Stomach (tissue), 9 donors: ENCODE results near the gene PARVB. TPM values are rescaled to one million over a fixed set of nuclear protein-coding genes. Genes with fewer than 3 reads are reported as not detected.

Experiments
- DNase-seq, 2 donors: peaks; one replicate each; pipeline versions ENCODE4 v3.0.0 to v3.0.0-alpha.2; 2013 to 2019
- H3K27ac ChIP-seq, 5 donors: fragments of 200-600 bp in 4 of 5; sonication (generic) in 4 of 5; one replicate each; pipeline ENCODE4 v1.5.1; 2013 to 2019; ENCODE audit warnings: mild to moderate bottlenecking in 1 of 5, moderate library complexity in 1 of 5
- H3K27me3 ChIP-seq, 3 donors: fragments of 200-600 bp; sonication (generic); one replicate each; pipeline ENCODE4 v1.5.1; 2017 to 2019; ENCODE audit warnings: mixed run types in 1 of 3
- H3K36me3 ChIP-seq, 4 donors: fragments of 200-600 bp; sonication (generic); 1 replicate in 3 of 4; 2 replicates in 1 of 4; pipeline ENCODE4 v1.5.1; 2016 to 2019
- H3K4me1 ChIP-seq, 4 donors: fragments of 200-600 bp; sonication (generic); one replicate each; pipeline ENCODE4 v1.5.1; 2016 to 2019
- H3K4me3 ChIP-seq, 4 donors: fragments of 200-600 bp; sonication (generic) in 3 of 4; one replicate each; pipeline ENCODE4 v1.5.1; 2016 to 2019; ENCODE audit warnings: mild to moderate bottlenecking in 1 of 4
- H3K9me3 ChIP-seq, 4 donors: fragments of 200-600 bp; sonication (generic); one replicate each; pipeline ENCODE4 v1.5.1; 2016 to 2019
- CTCF ChIP-seq, 7 experiments: fragments of 450-650 bp in 4 of 7; fragments of 200-600 bp in 3 of 7; sonication (generic) in 3 of 7; IDR thresholded peaks; one replicate each; pipeline ENCODE4 v1.5.1; 2016 to 2019; ENCODE audit warnings: antibody characterized with exemption in 7 of 7, control low read depth in 2 of 7, mild to moderate bottlenecking in 1 of 7
- EP300 ChIP-seq: sonication (generic); formaldehyde crosslinking; IDR thresholded peaks from one replicate; pipeline ENCODE4 v1.6.1; 2017; ENCODE audit warnings: antibody characterized with exemption
- POLR2A ChIP-seq, 4 donors: fragments of 450-650 bp; IDR thresholded peaks; one replicate each; pipeline ENCODE4 v1.6.1; 2016; ENCODE audit warnings: antibody characterized with exemption in 4 of 4, control low read depth in 2 of 4, mild to moderate bottlenecking in 1 of 4, moderate library complexity in 1 of 4
- POLR2AphosphoS5 ChIP-seq, 3 donors: sonication (generic); formaldehyde crosslinking; IDR thresholded peaks; one replicate each; pipeline ENCODE4 v1.6.1; 2016; ENCODE audit warnings: antibody characterized with exemption in 3 of 3
- WGBS, 5 donors: extraction: QIAGEN DNeasy Blood & Tissue Kit in 3 of 5; methylation state at CpG; one replicate each; pipeline versions ENCODE4 v1.1.5 to v1.1.7; 2013 to 2018; 5-methylcytosine and 5-hydroxymethylcytosine counted together
- intact Hi-C: fragments of 100-400 bp; cut with DNase I; formaldehyde crosslinking; loops from one replicate; pipeline ENCODE4 v1.15.1; 2023; ENCODE audit warnings: low total_unique reads
- polyA plus RNA-seq, 3 donors: library from polyadenylated mRNA; stranded (reverse); fragments of 200-250 nt; gene quantifications; one replicate each; pipeline ENCODE4 v1.2.3, GENCODE V29; 2013
- total RNA-seq, 5 donors: library from RNA; depleted of rRNA; stranded (reverse); fragments of >200 nt; gene quantifications; one replicate each; pipeline versions ENCODE4 v1.1.0 to v1.2.3, GENCODE V29; 2014 to 2016
- donor health status: healthy with polysubstance abuse.
- donor health status: Bipolar disorder and iron deficiency.
- donor health status: healthy.

PARVB gene
- total and polyA plus RNA-seq, 8 donors = 2.9 to 143 (median 19.1) TPM

DNA sequence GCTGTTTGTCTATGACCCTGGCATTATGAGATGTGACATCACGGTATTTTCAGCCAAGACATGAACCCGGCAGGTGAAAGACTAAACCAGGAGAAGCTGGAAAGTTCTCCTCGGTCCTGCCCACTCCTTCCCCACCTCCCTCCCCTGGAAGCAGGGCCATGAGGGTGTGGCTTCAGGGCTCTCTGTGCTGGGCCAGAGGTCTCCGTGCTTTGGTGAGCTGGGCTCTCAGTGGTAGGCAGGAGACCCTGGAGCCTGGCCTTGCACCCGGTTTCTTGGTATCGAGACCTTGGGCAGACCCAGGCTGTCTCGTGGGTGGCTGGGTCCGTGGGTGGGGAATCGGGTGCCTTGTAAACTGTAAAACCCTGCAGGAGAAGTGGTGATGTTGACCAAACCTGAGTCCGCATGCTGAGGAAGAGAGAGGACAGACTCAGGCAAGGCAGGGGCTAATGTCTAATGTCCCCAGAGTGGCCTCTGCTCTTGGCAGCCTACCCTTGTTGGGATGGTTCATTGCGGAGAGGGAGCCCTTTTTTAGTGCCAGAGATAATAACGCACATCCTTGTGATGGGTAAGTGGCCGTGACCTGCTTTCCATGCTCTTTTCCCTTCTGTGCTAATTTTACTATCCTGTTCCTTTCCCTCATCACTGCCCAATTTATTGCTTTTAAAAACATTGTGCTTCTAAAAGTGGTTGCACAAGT lies 108.0 kb downstream of the PARVB start:
- H3K36me3 ChIP-seq = peaks cover 18 to 61% (median 52%) of the 10 kb centered on the region in 4 donors
- intact Hi-C loops = no loop called here
- no peaks in the 10 kb centered on the region for H3K4me1 ChIP-seq
- no peak for DNase-seq
- H3K4me3 ChIP-seq = no peak overlapping the region
- H3K9me3 ChIP-seq = peaks cover 0 to 17% (median 10%) of the 10 kb centered on the region in 4 donors
- 86 to 93% (median 87%) methylated on average over 11 to 13 of the region's 13 CpGs for WGBS, 5 donors
- TF ChIP-seq POLR2A (IDR thresholded peaks at IDR 0.05) (no peak), EP300 (no peak), POLR2AphosphoS5 (IDR thresholded peaks at IDR 0.05) (no peak), CTCF (IDR thresholded peaks at IDR 0.05) (no peak)
- no peak overlapping the region for H3K27ac ChIP-seq
- no peaks in the 10 kb centered on the region for H3K27me3 ChIP-seq

DNA sequence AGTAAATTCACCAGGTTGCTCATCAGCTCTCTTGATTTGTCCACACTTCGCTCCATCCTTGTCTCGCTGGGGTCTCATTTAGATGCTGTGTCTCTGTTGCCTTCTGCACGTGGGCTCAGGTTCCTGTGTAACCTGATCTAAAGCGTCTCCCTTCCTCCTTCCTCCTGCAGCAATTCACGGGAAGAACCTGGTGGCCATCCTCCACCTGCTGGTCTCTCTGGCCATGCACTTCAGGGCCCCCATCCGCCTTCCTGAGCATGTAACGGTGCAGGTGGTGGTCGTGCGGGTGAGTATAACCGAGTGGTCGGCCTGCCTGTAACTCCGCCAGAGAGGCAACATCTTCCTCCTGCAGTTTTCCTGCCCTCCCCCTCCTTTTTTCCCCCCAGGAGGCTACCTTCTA lies 108.6 kb downstream of the PARVB start:
- Histone ChIP-seq H3K36me3 (peaks cover 18 to 67% (median 57%) of the 10 kb centered on the region in 4 donors), H3K9me3 (peaks cover 0 to 20% (median 15%) of the 10 kb centered on the region in 4 donors), H3K4me3 (no peak overlapping the region), H3K27ac (no peak overlapping the region), H3K27me3 (no peaks in the 10 kb centered on the region), H3K4me1 (no peaks in the 10 kb centered on the region)
- no peak for DNase-seq
- intact Hi-C loops = no loop called here
- WGBS, 5 donors = 80 to 88% (median 87%) methylated on average over 12 of the region's 12 CpGs
- TF ChIP-seq EP300 = no peak
- TF ChIP-seq CTCF (IDR thresholded peaks at IDR 0.05) = no peak
- no peak for TF ChIP-seq POLR2AphosphoS5 (IDR thresholded peaks at IDR 0.05)
- no peak for TF ChIP-seq POLR2A (IDR thresholded peaks at IDR 0.05)

DNA sequence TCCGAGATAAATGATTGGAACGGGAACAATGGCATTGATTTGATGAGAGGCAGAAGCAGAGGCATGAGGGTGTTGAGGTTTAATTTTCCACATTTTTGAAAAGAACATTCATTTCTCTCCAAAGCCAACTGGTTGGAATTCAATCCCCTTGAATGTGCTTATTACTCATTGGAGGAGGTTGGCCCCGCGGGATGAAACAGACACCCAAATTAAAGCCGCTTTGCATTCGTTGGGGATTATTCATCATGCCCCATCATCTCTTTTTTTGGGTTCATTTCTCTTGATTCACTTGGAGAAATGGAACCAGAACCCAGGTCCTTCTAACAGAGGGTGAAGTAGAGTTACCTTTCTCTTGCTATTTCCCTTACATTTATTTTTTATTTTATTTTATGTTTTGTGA lies 109.1 kb downstream of the PARVB start:
- H3K27ac ChIP-seq = no peak overlapping the region
- intact Hi-C loops = no loop called here
- no peaks in the 10 kb centered on the region for H3K4me1 ChIP-seq
- TF ChIP-seq POLR2A (IDR thresholded peaks at IDR 0.05) = no peak
- no peak for TF ChIP-seq EP300
- no peak for TF ChIP-seq CTCF (IDR thresholded peaks at IDR 0.05)
- TF ChIP-seq POLR2AphosphoS5 (IDR thresholded peaks at IDR 0.05) = no peak
- no peak overlapping the region for H3K4me3 ChIP-seq
- no peaks in the 10 kb centered on the region for H3K27me3 ChIP-seq
- WGBS, 5 donors = 87 to 96% (median 88%) methylated on average over 6 of the region's 6 CpGs
- H3K36me3 ChIP-seq = peaks cover 18 to 71% (median 62%) of the 10 kb centered on the region in 4 donors
- peaks cover 0 to 23% (median 19%) of the 10 kb centered on the region in 4 donors for H3K9me3 ChIP-seq
- DNase-seq = no peak

- no peaks in the 10 kb centered on the region for H3K4me1 ChIP-seq
- TF ChIP-seq POLR2A (IDR thresholded peaks at IDR 0.05) (no peak), CTCF (IDR thresholded peaks at IDR 0.05) (no peak), EP300 (no peak), POLR2AphosphoS5 (IDR thresholded peaks at IDR 0.05) (no peak)
- H3K27ac ChIP-seq = peak overlapping the region in 1 of 5 donors; percentile 8
- no peak for DNase-seq
- WGBS, 5 donors = 69 to 83% (median 74%) methylated on average over 17 to 21 of the region's 21 CpGs
- peaks cover 0 to 23% (median 19%) of the 10 kb centered on the region in 4 donors for H3K9me3 ChIP-seq
- H3K36me3 ChIP-seq = peaks cover 18 to 80% (median 69%) of the 10 kb centered on the region in 4 donors
- intact Hi-C loops = no loop called here
- H3K4me3 ChIP-seq = no peak overlapping the region
- H3K27me3 ChIP-seq = no peaks in the 10 kb centered on the region
These were observed 109.9 kb downstream of the PARVB start for GRCh38 chr22:44133901-44134571.
